Astrocyte (in vitro differentiated cells and primary cell): ENCODE results near the gene PRKAA2. TPM values are rescaled to one million over a fixed set of nuclear protein-coding genes. Genes with fewer than 3 reads are reported as not detected.

Experiments used
- DNase-seq: peaks from one replicate; pipeline ENCODE4 v3.0.0-alpha.2; 2010; ENCODE audit warnings: low read depth
- FAIRE-seq: peaks from 2 replicates; lab custom pipeline; 2011; peaks lifted over from hg19 to GRCh38; lab: Jason Lieb, UNC
- H2AFZ ChIP-seq: 2 replicates; pipeline ENCODE4 v1.6.0; 2012; ENCODE audit warnings: low read depth, low read length, inconsistent platforms
- H3K27ac ChIP-seq: 2 replicates; pipeline ENCODE4 v1.5.1; 2011; ENCODE audit warnings: low read depth, low read length, inconsistent platforms
- H3K27me3 ChIP-seq: 2 replicates; pipeline ENCODE4 v1.6.0; 2011; ENCODE audit warnings: low read length, inconsistent platforms; ENCODE audit not compliant: insufficient read depth
- H3K36me3 ChIP-seq: 2 replicates; pipeline ENCODE4 v1.5.1; 2011; ENCODE audit warnings: low read length, inconsistent platforms; ENCODE audit not compliant: insufficient read depth
- H3K4me1 ChIP-seq: 2 replicates; pipeline ENCODE4 v1.5.1; 2011; ENCODE audit warnings: low read length, inconsistent platforms; ENCODE audit not compliant: insufficient read depth
- H3K4me2 ChIP-seq: 2 replicates; pipeline ENCODE4 v1.6.0; 2012; ENCODE audit warnings: low read length, inconsistent platforms
- H3K4me3 ChIP-seq: 2 replicates; pipeline ENCODE4 v1.5.1; 2011; ENCODE audit warnings: low read depth, mild to moderate bottlenecking, low read length, inconsistent platforms; ENCODE audit not compliant: insufficient read depth
- H3K79me2 ChIP-seq: 2 replicates; pipeline ENCODE4 v1.6.0; 2012; ENCODE audit warnings: mild to moderate bottlenecking, low read length, inconsistent platforms; ENCODE audit not compliant: insufficient read depth
- H3K9ac ChIP-seq: 2 replicates; pipeline ENCODE4 v1.6.0; 2012; ENCODE audit warnings: mild to moderate bottlenecking, low read length, inconsistent platforms
- H3K9me3 ChIP-seq: 2 replicates; pipeline ENCODE4 v1.5.1; 2012; ENCODE audit warnings: low read depth, mild to moderate bottlenecking, low read length, inconsistent platforms; ENCODE audit not compliant: insufficient read depth
- H4K20me1 ChIP-seq: 2 replicates; pipeline ENCODE4 v1.6.0; 2012; ENCODE audit warnings: low read length, inconsistent platforms; ENCODE audit not compliant: insufficient read depth
- H3K27ac Mint-ChIP-seq: one replicate; pipeline ENCODE4 v1.8.0; 2021; ENCODE audit warnings: mild to moderate bottlenecking, mixed read lengths; ENCODE audit not compliant: unreplicated experiment
- H3K27me3 Mint-ChIP-seq: one replicate; pipeline ENCODE4 v1.8.0; 2021; ENCODE audit warnings: low read depth, mixed read lengths; ENCODE audit not compliant: unreplicated experiment
- H3K36me3 Mint-ChIP-seq: one replicate; pipeline ENCODE4 v1.8.0; 2021; ENCODE audit warnings: low read depth, mixed read lengths; ENCODE audit not compliant: unreplicated experiment
- H3K4me1 Mint-ChIP-seq: one replicate; pipeline ENCODE4 v1.8.0; 2021; ENCODE audit warnings: low read depth, mixed read lengths; ENCODE audit not compliant: unreplicated experiment
- H3K4me3 Mint-ChIP-seq: one replicate; pipeline ENCODE4 v1.8.0; 2021; ENCODE audit warnings: mild to moderate bottlenecking, moderate library complexity, mixed read lengths; ENCODE audit not compliant: unreplicated experiment
- H3K9me3 Mint-ChIP-seq: one replicate; pipeline ENCODE4 v1.8.0; 2021; ENCODE audit warnings: mild to moderate bottlenecking, mixed read lengths; ENCODE audit not compliant: unreplicated experiment
- CTCF ChIP-seq: IDR thresholded peaks from 2 replicates; pipeline ENCODE4 v1.5.1; 2011; ENCODE audit warnings: low read depth, mild to moderate bottlenecking, inconsistent platforms, low read length, moderate library complexity; ENCODE audit not compliant: insufficient read depth
- EZH2 ChIP-seq: IDR thresholded peaks from 2 replicates; pipeline ENCODE4 v1.6.1; 2012; ENCODE audit warnings: mild to moderate bottlenecking, low read length, inconsistent platforms; ENCODE audit not compliant: insufficient read depth
- total RNA-seq: library from RNA; stranded (reverse); gene quantifications from 2 replicates; pipeline ENCODE4 v1.2.1, GENCODE V29; 2021

Gene PRKAA2
- total RNA-seq, 1 donor from 2014 or later, result 2.4 TPM

- no peaks in the 10 kb centered on the region for H3K36me3 ChIP-seq
- FAIRE-seq (no peak), DNase-seq (no peak)
- no peak overlapping the region for H3K9ac ChIP-seq
- H3K4me3 Mint-ChIP-seq, result no peak overlapping the region
- no peaks in the 10 kb centered on the region for H3K4me1 Mint-ChIP-seq
- no peak overlapping the region for H2AFZ ChIP-seq
- H3K9me3 Mint-ChIP-seq, result no peaks in the 10 kb centered on the region
- H3K27ac ChIP-seq, result no peak overlapping the region
- H3K27me3 ChIP-seq, result no peaks in the 10 kb centered on the region
- H3K4me1 ChIP-seq, result no peaks in the 10 kb centered on the region
- no peaks in the 10 kb centered on the region for H3K27me3 Mint-ChIP-seq
- H3K79me2 ChIP-seq, result no peaks in the 10 kb centered on the region
- no peaks in the 10 kb centered on the region for H3K36me3 Mint-ChIP-seq
- H3K4me3 ChIP-seq, result no peak overlapping the region
- no peaks in the 10 kb centered on the region for H4K20me1 ChIP-seq
- H3K27ac Mint-ChIP-seq, result no peak overlapping the region
- H3K4me2 ChIP-seq, result no peak overlapping the region
- H3K9me3 ChIP-seq, result no peaks in the 10 kb centered on the region
- no peak for TF ChIP-seq EZH2
- TF ChIP-seq CTCF, result no peak
Measured at GRCh38 chr1:56696663-56697062, 51.5 kb downstream of the PRKAA2 start.

- no peak for DNase-seq
- TF ChIP-seq CTCF, result no peak
- no peak for TF ChIP-seq EZH2
- H3K36me3 Mint-ChIP-seq, result no peaks in the 10 kb centered on the region
- no peak overlapping the region for H3K27ac Mint-ChIP-seq
- Histone ChIP-seq H3K4me3 (no peak overlapping the region), H2AFZ (no peak overlapping the region), H3K9ac (no peak overlapping the region), H3K4me2 (no peak overlapping the region), H3K27ac (no peak overlapping the region), H4K20me1 (no peaks in the 10 kb centered on the region), H3K36me3 (no peaks in the 10 kb centered on the region), H3K4me1 (no peaks in the 10 kb centered on the region), H3K9me3 (peaks cover 3% of the 10 kb centered on the region), H3K27me3 (no peaks in the 10 kb centered on the region), H3K79me2 (no peaks in the 10 kb centered on the region)
- H3K4me3 Mint-ChIP-seq, result no peak overlapping the region
- no peak for FAIRE-seq
- no peaks in the 10 kb centered on the region for H3K27me3 Mint-ChIP-seq
- H3K9me3 Mint-ChIP-seq, result no peaks in the 10 kb centered on the region
- H3K4me1 Mint-ChIP-seq, result no peaks in the 10 kb centered on the region
Measured at GRCh38 chr1:56703747-56704146, 58.6 kb downstream of the PRKAA2 start.

- Mint-ChIP-seq H3K4me3 (no peak overlapping the region), H3K9me3 (no peaks in the 10 kb centered on the region), H3K36me3 (no peaks in the 10 kb centered on the region), H3K27me3 (no peaks in the 10 kb centered on the region), H3K27ac (no peak overlapping the region), H3K4me1 (peaks cover 23% of the 10 kb centered on the region)
- H3K36me3 ChIP-seq, result no peaks in the 10 kb centered on the region
- no peak overlapping the region for H3K4me2 ChIP-seq
- peaks cover 3% of the 10 kb centered on the region for H3K9me3 ChIP-seq
- no peak overlapping the region for H3K4me3 ChIP-seq
- no peaks in the 10 kb centered on the region for H4K20me1 ChIP-seq
- no peaks in the 10 kb centered on the region for H3K27me3 ChIP-seq
- DNase-seq (no peak), FAIRE-seq (no peak)
- no peak for TF ChIP-seq EZH2
- no peak for TF ChIP-seq CTCF
- H3K9ac ChIP-seq, result no peak overlapping the region
- peaks cover 21% of the 10 kb centered on the region for H3K4me1 ChIP-seq
- H2AFZ ChIP-seq, result no peak overlapping the region
- H3K79me2 ChIP-seq, result no peaks in the 10 kb centered on the region
- H3K27ac ChIP-seq, result no peak overlapping the region
Measured at GRCh38 chr1:56707379-56707778, 62.3 kb downstream of the PRKAA2 start.
